Adipose tissue (tissue), 3 donors: ENCODE results near the gene ASPSCR1. TPM values are rescaled to one million over a fixed set of nuclear protein-coding genes. Genes with fewer than 3 reads are reported as not detected.

Experiments used
- H3K27ac ChIP-seq: one replicate; pipeline ENCODE4 v1.5.1; 2013; ENCODE audit warnings: low read depth, low read length
- WGBS, 3 donors: extraction: QIAGEN DNeasy Blood & Tissue Kit; methylation state at CpG; one replicate each; pipeline ENCODE4 v1.1.7; 2013; 5-methylcytosine and 5-hydroxymethylcytosine counted together
- polyA plus RNA-seq, 3 donors: library from polyadenylated mRNA; stranded (reverse); fragments of 200-250 nt; gene quantifications; one replicate each; pipeline ENCODE4 v1.2.3, GENCODE V29; 2013
- donor health status: healthy with polysubstance abuse.
- donor health status: Bipolar disorder and iron deficiency.
- donor health status: healthy.

Gene ASPSCR1
- polyA plus RNA-seq, 3 donors, result 17.7 to 35.4 (median 31.0) TPM

- H3K27ac ChIP-seq, result no peak overlapping the region
- WGBS, 3 donors, result 87 to 92% (median 89%) methylated on average over 27 to 28 of the region's 28 CpGs
These were observed 38.8 kb downstream of the ASPSCR1 start for GRCh38 chr17:82016061-82016874.

GRCh38 chr17:82016875-82017459 is 39.5 kb downstream of the ASPSCR1 start:
- H3K27ac ChIP-seq, result no peak overlapping the region
- WGBS, 3 donors, result 85 to 88% (median 87%) methylated on average over 24 of the region's 24 CpGs

DNA sequence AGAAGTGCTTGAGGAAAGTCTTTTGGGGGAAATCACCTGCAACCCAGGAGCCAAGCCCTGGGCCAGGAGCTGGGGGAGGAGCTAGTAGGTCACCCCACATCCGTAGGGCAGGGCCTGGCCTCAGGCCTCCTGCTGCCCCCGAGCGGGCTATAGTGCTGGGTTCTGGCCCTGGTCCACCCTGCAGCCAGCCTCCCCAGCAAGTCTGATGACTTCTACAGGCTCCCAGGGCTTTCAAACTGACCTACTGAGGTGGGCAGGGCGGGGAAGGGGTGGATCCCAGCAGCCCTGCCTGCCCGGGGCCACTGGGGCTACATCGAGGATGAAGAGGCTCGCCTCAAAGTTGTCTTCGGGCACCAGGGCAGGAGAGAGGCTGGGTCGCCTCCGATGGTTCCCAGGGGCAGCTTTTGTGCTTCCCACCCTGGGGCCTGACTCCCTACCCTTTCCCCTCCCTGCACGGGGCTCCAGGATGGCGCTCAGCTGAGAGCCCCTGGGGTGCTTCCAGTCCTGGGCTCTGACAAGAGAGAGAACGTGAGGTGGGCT is 40.3 kb downstream of the ASPSCR1 start:
- no peak overlapping the region for H3K27ac ChIP-seq
- 77 to 87% (median 81%) methylated on average over 13 of the region's 13 CpGs for WGBS, 3 donors

- H3K27ac ChIP-seq, result no peak overlapping the region
- 54 to 80% (median 79%) methylated on average over 19 of the region's 19 CpGs for WGBS, 3 donors
These were observed 40.9 kb downstream of the ASPSCR1 start for GRCh38 chr17:82018152-82018988.

DNA sequence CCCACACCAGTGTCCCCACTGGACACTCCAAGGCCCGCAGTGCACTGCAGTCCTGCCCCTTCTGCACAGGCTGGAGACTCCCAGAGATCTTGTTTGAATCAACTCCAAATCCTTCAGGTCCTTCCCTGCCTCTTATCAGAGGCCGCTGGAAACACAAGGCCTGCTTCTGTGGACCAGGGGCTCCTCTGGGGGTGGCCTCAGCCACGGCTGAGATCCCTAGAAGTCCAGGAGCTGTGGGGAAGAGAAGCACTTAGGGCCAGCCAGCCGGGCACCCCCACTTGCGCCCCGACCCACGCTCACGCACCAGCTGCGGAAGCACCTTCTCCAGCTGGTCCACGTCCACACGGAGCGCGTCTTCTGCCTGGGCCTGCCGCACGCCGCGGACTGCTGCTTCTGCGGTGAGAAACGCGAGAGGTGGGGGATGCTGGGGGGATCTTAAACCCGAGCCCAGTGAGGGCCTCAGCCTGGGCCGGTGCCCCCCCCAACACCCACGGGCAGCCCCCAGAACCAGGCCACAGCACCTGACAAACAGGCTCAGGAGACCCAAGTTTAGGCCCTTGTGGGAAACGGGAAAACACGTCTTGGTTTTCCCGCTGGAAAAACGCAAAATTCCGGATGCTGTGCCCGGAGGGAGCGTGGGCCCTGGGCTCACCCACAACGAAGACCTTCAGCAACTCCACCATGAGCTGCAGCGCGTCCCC is 41.7 kb downstream of the ASPSCR1 start:
- no peak overlapping the region for H3K27ac ChIP-seq
- 83 to 87% (median 85%) methylated on average over 33 of the region's 33 CpGs for WGBS, 3 donors

- WGBS, 3 donors, result 68 to 69% (median 69%) methylated on average over 33 to 34 of the region's 34 CpGs
These were observed 42.5 kb downstream of the ASPSCR1 start for GRCh38 chr17:82019690-82020571.

GRCh38 chr17:82020572-82021106 is 43.2 kb downstream of the ASPSCR1 start:
- H3K27ac ChIP-seq, result no peak overlapping the region
- 72 to 85% (median 75%) methylated on average over 14 of the region's 14 CpGs for WGBS, 3 donors

More at GRCh38 chr17:82019690-82020571, 42.5 kb downstream of the ASPSCR1 start:
- H3K27ac ChIP-seq, result no peak overlapping the region

- WGBS, 3 donors, result 29 to 44% (median 38%) methylated on average over 25 of the region's 25 CpGs
- H3K27ac ChIP-seq, result no peak overlapping the region
These were observed 43.9 kb downstream of the ASPSCR1 start for GRCh38 chr17:82021107-82021899.

DNA sequence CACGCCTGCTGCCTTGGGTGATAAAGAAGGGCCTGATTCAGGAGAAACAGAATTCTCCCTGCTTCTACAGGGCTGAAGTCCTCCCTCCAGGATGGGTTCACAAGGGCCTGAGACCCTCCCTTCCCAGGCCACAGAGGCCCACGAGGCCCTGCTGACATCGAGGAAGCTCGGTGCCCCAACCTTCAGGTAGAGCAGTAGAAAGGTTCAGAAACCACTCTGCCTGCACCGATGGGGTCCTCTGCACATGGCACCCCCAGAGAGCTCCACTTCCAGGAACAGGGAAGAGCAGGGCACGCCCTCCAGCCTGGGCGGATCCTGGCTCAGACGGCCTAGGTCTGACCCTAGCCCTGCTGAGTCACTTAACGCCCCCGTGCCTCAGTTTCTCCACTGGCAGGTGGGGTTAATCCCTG is 44.5 kb downstream of the ASPSCR1 start:
- no peak overlapping the region for H3K27ac ChIP-seq
- WGBS, 3 donors, result 5 to 10% (median 7%) methylated on average over 10 of the region's 10 CpGs

DNA sequence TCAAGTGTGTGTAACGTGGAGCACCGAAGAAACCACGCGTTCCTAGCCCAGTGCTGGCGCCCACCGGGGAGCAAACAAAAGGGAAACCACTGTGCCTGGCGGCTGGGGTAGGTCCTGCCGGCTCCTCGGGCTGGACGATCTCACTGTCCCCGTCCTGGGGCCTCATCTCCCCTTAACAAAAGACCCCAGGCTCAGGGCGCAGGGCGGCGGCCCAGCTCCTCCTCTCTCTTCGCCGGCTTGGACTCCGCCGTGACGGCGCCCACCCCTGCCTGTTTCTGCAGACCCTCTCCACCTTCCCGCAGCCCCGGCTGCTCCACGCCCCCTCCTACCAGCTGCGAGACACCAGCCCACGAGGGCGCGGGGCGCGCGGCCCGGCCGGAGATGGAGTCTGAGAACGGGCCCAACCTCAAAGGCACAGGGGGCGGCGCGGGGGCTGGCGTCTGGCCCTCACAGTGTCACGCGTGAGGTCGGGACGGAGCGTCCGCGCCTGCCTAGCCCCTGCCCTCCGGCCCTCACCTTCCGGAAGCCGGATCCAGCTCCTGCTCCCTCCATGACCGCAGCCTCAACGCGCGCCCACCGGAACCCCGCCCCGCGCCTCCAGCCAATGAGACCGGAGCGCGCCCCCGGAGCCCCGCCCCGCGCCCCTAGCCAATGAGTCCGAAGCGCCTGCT is 45.0 kb downstream of the ASPSCR1 start, which contains the start of gene CENPX:
Gene CENPX, minus strand, starts transcription at position 569 of the 671 bp plus-strand sequence. Its CDS starts 17 bp downstream, at position 552.
- no peak within 1 kb of the TSS for H3K27ac ChIP-seq
- WGBS, 3 donors, result 0 to 1% (median 1%) methylated on average over 62 to 64 of the region's 64 CpGs

DNA sequence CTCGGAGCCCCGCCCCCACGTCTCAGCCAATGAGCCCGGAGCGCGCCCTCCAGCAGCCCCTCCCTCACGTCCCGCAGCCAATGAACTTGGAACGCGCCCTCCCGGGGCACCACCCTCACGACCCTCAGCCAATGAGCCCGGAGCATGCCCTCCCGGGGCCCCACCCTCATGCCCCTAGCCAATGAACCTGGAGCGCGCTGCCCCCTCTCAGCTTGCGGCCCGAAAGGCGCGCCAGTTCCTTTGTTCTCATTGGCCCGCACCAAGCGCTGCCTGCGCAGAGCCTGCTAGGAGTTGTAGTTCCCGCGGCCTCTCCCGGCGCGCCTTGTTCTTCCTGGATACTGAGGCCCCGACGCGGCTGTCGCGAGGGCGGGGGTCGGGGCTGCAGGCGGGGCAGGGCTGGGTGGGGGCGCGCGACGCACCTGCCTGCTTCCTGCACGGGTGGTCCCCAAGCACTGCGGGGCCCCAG is 45.6 kb downstream of the ASPSCR1 start, which contains the start of gene LRRC45:
Gene LRRC45, plus strand, starts transcription at position 325 of the 466 bp plus-strand sequence. CDS start 339 bp downstream, outside the sequence.
- 0 to 1% (median 0%) methylated on average over 27 to 42 of the region's 42 CpGs for WGBS, 3 donors
- no peak within 1 kb of the TSS for H3K27ac ChIP-seq

DNA sequence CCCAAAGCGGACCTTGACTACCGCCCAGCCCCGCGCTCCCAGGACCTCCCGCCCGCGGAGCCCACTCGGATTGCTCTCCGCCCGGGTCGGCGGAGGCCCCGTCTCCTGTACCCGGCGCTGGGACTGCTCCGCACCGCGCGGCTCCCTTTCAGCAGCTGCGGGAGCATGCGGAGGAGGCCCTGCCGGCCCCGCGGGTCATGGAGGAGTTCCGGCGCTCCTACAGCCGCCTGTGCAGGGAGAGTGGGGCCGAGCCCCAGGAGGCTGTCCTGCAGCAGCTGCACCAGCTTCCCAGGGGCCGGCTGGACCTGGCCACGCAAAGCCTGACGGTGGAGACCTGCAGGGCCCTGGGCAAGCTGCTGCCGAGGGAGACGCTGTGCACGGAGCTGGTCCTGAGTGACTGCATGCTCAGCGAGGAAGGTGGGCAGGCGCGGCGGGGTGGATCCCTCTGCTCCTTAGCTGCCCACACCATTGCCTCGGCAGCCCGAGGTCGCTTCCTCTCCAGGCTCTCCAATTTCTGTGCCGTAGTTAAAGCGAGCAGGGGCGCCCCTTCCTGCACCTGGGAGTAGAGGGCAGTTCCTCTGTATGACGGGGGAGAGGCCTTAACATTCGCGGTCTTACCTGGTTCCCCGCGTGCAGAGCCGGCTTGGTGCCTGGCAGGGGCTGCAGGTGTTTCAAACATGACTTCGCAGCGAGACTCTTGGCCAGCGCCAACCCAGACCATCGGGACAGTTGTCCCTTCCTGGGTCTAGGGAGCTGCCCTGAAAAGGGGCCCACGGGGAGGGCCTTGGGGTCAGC is 46.2 kb downstream of the ASPSCR1 start:
- H3K27ac ChIP-seq, result no peak overlapping the region
- 3 to 7% (median 4%) methylated on average over 41 to 55 of the region's 55 CpGs for WGBS, 3 donors

- H3K27ac ChIP-seq, result no peak overlapping the region
- 93 to 96% (median 95%) methylated on average over 17 of the region's 17 CpGs for WGBS, 3 donors
These were observed 47.4 kb downstream of the ASPSCR1 start for GRCh38 chr17:82024859-82025258.

GRCh38 chr17:82025401-82026107 is 48.1 kb downstream of the ASPSCR1 start:
- WGBS, 3 donors, result 94 to 96% (median 95%) methylated on average over 21 to 25 of the region's 25 CpGs
- no peak overlapping the region for H3K27ac ChIP-seq
